GM08714 (cell line): Measurements from ENCODE around the gene PRODH2.

Experiments used
- H3K4me3 ChIP-seq: fragments of 200-500 bp; sonication (Bioruptor generic); 2 replicates; pipeline ENCODE4 v1.5.1; 2014; ENCODE audit warnings: mild to moderate bottlenecking, low read length, inconsistent platforms
- ZNF274 ChIP-seq: IDR thresholded peaks from 2 replicates; pipeline ENCODE4 v1.6.1; 2012; ENCODE audit warnings: mild to moderate bottlenecking, low read depth, low read length

PRODH2 gene

GRCh38 chr19:35784503-35785338 lies 27.9 kb downstream of the PRODH2 start:
- H3K4me3 ChIP-seq = no peak overlapping the region
- no peak for TF ChIP-seq ZNF274

DNA sequence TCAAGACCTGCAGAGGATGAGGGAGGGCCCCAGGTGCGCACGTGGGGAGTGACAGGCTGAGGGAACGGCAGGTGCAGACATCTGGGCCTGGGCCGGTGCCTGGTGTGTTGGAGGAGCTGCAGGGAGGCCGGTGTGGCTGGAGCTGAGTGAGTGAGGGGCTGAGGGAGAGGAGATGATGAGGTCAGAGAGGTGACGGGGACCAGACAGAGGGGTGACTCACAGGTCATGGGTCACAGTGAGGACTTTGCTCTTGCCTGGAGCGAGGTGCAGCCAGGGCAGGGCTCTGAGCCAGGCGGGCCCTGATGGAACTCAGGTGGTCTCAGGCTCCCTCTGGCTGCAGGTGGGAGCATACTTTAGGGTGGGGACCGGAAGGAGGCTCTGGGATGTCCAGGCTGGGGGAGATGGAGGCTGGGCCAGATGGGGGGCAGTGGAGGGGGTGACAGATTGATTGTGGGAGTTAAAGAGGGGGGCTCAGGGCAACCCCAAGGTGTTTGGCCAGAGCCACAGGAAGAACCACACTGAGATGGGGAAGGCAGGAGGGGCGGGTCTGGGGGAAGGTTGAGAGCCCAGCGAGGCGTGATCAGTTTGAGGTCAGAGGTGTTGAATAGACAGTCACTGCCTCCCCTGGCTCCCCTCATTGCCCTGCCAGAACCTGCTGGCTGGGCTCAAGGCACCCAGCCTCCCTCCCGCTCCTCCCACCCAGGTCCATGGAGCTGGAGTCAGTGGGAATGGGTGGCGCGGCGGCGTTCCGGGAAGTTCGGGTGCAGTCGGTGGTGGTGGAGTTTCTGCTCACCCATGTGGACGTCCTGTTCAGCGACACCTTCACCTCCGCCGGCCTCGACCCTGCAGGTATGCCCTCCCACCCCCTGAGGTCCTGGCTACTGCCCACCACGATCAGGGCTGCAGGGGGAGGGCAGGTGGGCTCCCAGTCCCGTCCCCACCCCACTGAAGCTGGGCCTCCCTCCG lies 28.9 kb downstream of the PRODH2 start:
- TF ChIP-seq ZNF274 = no peak
- H3K4me3 ChIP-seq = no peak overlapping the region

DNA sequence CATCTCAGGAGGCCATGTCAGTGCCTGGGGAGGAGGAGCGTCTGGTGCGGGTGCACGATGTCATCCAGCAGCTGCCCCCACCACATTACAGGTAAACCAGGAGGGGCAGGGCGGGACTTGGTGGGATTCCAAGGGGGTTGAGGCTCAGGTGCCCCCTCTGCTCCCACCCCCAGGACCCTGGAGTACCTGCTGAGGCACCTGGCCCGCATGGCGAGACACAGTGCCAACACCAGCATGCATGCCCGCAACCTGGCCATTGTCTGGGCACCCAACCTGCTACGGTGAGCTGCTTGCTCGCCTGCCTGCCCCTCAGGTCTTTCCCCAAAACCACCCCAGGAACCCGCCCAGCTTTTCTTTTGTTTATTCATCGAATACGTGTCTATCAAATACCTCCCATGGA lies 30.1 kb downstream of the PRODH2 start:
- H3K4me3 ChIP-seq = no peak overlapping the region
- no peak for TF ChIP-seq ZNF274

- no peak overlapping the region for H3K4me3 ChIP-seq
- no peak for TF ChIP-seq ZNF274
These were observed 31.0 kb downstream of the PRODH2 start for GRCh38 chr19:35781650-35782049.

DNA sequence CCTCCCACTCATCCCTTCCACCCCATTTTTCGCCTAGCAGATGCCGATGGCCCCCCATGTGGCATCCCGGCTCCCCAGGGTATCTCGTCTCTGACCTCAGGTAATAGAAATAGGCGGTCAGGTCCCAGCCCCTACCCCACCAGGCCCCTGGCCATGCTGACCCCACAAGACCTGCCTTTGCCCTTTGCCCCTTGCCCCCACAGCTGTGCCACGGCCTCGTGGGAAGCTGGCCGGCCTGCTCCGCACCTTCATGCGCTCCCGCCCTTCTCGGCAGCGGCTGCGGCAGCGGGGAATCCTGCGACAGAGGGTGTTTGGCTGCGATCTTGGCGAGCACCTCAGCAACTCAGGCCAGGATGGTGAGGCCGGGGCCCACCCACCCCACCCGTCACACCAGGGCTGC lies 31.9 kb downstream of the PRODH2 start:
- no peak overlapping the region for H3K4me3 ChIP-seq
- no peak for TF ChIP-seq ZNF274

- no peak overlapping the region for H3K4me3 ChIP-seq
- TF ChIP-seq ZNF274 = no peak
These were observed 32.6 kb downstream of the PRODH2 start for GRCh38 chr19:35780058-35780457.

DNA sequence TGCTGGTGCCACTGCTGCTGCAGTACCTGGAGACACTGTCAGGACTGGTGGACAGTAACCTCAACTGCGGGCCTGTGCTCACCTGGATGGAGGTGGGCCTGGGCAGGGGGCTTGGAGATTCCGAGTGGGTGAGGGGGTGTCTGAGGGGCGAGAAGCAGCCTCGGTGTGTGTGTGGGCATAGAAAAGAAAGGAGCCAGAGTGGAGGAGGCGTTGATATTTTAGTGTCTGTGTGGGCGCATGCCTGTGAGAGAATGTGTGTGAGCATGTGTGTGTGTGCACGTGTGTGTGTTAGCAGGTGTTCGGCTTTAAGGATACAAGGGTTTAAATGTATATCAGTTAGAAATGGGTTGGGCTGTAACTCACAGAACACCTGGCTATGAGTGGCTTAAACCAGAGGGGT lies 33.6 kb downstream of the PRODH2 start:
- no peak for TF ChIP-seq ZNF274
- no peak overlapping the region for H3K4me3 ChIP-seq

- H3K4me3 ChIP-seq = no peak overlapping the region
- no peak for TF ChIP-seq ZNF274
These were observed 34.7 kb downstream of the PRODH2 start for GRCh38 chr19:35777961-35778360.

GRCh38 chr19:35777086-35777841 lies 35.4 kb downstream of the PRODH2 start:
- H3K4me3 ChIP-seq = no peak overlapping the region
- TF ChIP-seq ZNF274 = no peak

GRCh38 chr19:35776102-35776788 lies 36.4 kb downstream of the PRODH2 start:
- TF ChIP-seq ZNF274 = no peak
- H3K4me3 ChIP-seq = peak overlapping the region; percentile 83

DNA sequence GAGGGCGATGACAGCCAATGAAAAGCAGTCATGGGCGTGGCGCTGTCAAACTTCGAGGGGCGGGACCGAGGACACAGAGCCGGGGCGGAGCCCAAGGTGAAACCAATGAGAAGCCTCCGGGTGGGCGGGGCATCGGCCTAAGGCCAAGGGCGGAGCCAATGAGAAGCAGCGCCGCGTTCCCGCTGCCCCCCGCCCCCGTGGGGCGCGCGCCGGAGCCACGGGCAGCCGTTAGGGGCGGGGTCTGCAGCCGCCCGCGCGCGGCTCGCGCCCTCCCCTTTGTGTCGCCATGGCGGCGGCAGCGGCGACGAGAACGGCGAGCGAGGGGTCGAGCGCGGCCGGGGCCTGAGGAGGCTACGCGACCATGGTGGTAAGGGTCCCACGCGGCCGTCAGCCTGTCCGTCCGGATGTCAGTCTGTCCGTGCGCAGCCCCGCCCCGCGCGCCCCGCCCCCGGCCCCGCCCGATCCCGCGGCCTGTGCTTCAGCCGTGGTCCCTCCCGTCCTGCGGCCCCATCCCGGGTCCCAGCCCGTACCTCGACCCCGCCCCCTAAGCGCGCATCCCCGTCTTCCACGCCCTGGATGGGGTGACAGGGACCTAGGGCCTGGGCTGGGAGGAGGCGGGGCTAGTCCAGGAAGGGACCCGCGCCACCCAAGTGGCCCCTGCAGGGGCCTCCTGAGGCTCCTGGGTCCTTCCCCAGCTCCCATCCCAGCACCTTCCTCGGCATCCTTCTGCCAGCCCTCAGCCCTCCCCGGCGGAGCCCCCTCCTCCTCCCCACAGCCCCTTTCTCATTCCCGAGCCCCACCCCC lies 37.1 kb downstream of the PRODH2 start, which contains the start of gene ARHGAP33:
ARHGAP33 (plus strand) TSS at position 267 of the 804 bp plus-strand sequence; CDS start at position 362, 95 bp downstream.
- H3K4me3 ChIP-seq = peak within 1 kb of the TSS; percentile 83
- no peak for TF ChIP-seq ZNF274

DNA sequence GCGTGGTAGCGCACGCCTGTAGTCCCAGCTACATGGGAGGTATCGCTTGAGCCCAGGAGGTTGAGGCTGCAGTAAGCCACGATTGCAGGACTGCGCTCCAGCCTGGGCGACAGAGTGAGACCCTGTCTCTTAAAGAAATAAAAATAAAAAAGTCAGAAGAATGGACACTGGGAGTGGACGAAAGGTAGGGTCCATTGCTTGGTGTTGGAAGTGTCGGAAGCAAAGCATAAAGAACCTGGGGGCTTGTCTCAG lies 37.7 kb downstream of the PRODH2 start:
- peak overlapping the region; percentile 55; the same call in 1 of the 2 replicates for H3K4me3 ChIP-seq
- no peak for TF ChIP-seq ZNF274
